Right forelimb (tissue), 1 donor: Measurements from ENCODE around the gene AMBRA1.
"Not testable (repeated sequence)": the region's sequence is repeated elsewhere in the genome, so short reads cannot be mapped to it uniquely, and the experiment has no call there.

Source experiments
- DNase-seq: peaks from one replicate; pipeline ENCODE4 v3.0.0-alpha.2; 2018

The AMBRA1 gene

GRCh38 chr11:46616551-46617133 is 22.8 kb upstream of the AMBRA1 start:
- no peak for DNase-seq

- no peak for DNase-seq
Measured at GRCh38 chr11:46615756-46616155, 21.9 kb upstream of the AMBRA1 start.

- no peak for DNase-seq
Measured at GRCh38 chr11:46612326-46612725, 18.5 kb upstream of the AMBRA1 start.

- DNase-seq: no peak
Measured at GRCh38 chr11:46611526-46612304, 17.9 kb upstream of the AMBRA1 start.

- DNase-seq: no peak
Measured at GRCh38 chr11:46609386-46609785, 15.6 kb upstream of the AMBRA1 start.

GRCh38 chr11:46607516-46607915 is 13.7 kb upstream of the AMBRA1 start:
- DNase-seq: no peak

- DNase-seq: no peak
Measured at GRCh38 chr11:46604796-46605195, 11.0 kb upstream of the AMBRA1 start.

- no peak for DNase-seq
Measured at GRCh38 chr11:46603704-46604308, 10.0 kb upstream of the AMBRA1 start.

- DNase-seq: no peak
Measured at GRCh38 chr11:46601129-46601528, 7.3 kb upstream of the AMBRA1 start.

GRCh38 chr11:46600194-46600960 is 6.6 kb upstream of the AMBRA1 start:
- no peak for DNase-seq

- no peak for DNase-seq
Measured at GRCh38 chr11:46599340-46600193, 5.7 kb upstream of the AMBRA1 start.

GRCh38 chr11:46597609-46598219 is 3.9 kb upstream of the AMBRA1 start:
- DNase-seq: no peak

GRCh38 chr11:46597155-46597554 is 3.3 kb upstream of the AMBRA1 start:
- no peak for DNase-seq

- no peak for DNase-seq
Measured at GRCh38 chr11:46594785-46595184, 962 bp upstream of the AMBRA1 start.

- DNase-seq: no peak
Measured at GRCh38 chr11:46594374-46594700, 514 bp upstream of the AMBRA1 start.

GRCh38 chr11:46590740-46591605 is 2.9 kb downstream of the AMBRA1 start:
- no peak for DNase-seq

GRCh38 chr11:46588915-46589314 is 4.9 kb downstream of the AMBRA1 start:
- no peak for DNase-seq

- no peak for DNase-seq
Measured at GRCh38 chr11:46588131-46588530, 5.7 kb downstream of the AMBRA1 start.

- not testable (repeated sequence) for DNase-seq
Measured at GRCh38 chr11:46583513-46583912, 10.3 kb downstream of the AMBRA1 start.

- no peak for DNase-seq
Measured at GRCh38 chr11:46582588-46582987, 11.2 kb downstream of the AMBRA1 start.

- no peak for DNase-seq
Measured at GRCh38 chr11:46577058-46577457, 16.8 kb downstream of the AMBRA1 start.
